Type B pancreatic cell (in vitro differentiated cells): ENCODE results near the gene FREY1. TPM values are rescaled to one million over a fixed set of nuclear protein-coding genes. Genes with fewer than 3 reads are reported as not detected.
A peak's percentile ranks its signal among the peaks of the same experiment; 100 is the strongest.

Experiments used
- DNase-seq: peaks from one replicate; pipeline ENCODE4 v3.0.0; 2021; ENCODE audit warnings: mixed read lengths; ENCODE audit not compliant: unreplicated experiment; ENCODE audit errors: extremely low spot score
- H3K27ac Mint-ChIP-seq: 2 replicates; pipeline ENCODE4 v1.8.0; 2021; ENCODE audit warnings: mild to moderate bottlenecking, mixed read lengths
- H3K27me3 Mint-ChIP-seq: 2 replicates; pipeline ENCODE4 v1.8.0; 2021; ENCODE audit warnings: mixed read lengths
- H3K36me3 Mint-ChIP-seq: 2 replicates; pipeline ENCODE4 v1.8.0; 2021; ENCODE audit warnings: mixed read lengths
- H3K4me1 Mint-ChIP-seq: one replicate; pipeline ENCODE4 v1.8.0; 2021; ENCODE audit warnings: mixed read lengths; ENCODE audit not compliant: unreplicated experiment
- H3K4me3 Mint-ChIP-seq: 2 replicates; pipeline ENCODE4 v1.8.0; 2021; ENCODE audit warnings: mild to moderate bottlenecking, mixed read lengths
- H3K9me3 Mint-ChIP-seq: 2 replicates; pipeline ENCODE4 v1.8.0; 2021; ENCODE audit warnings: mixed read lengths
- CTCF ChIP-seq: fragments of 200-600 bp; sonication (generic); conservative IDR thresholded peaks from 2 replicates; pipeline ENCODE4 v1.5.0; 2021; ENCODE audit warnings: antibody characterized with exemption, mild to moderate bottlenecking
- total RNA-seq: library from RNA; stranded (reverse); gene quantifications from 2 replicates; pipeline ENCODE4 v1.2.1, GENCODE V29; 2021; ENCODE audit warnings: low replicate concordance

The FREY1 gene
- total RNA-seq, 1 donor from 2014 or later, result 1.4 TPM

- Mint-ChIP-seq H3K9me3 (no peaks in the 10 kb centered on the region), H3K4me3 (no peak overlapping the region), H3K27me3 (peaks cover 21% of the 10 kb centered on the region), H3K27ac (peak overlapping the region; percentile 68), H3K4me1 (peaks cover 12% of the 10 kb centered on the region), H3K36me3 (peaks cover 7% of the 10 kb centered on the region)
- DNase-seq, result no peak
- no peak for TF ChIP-seq CTCF
These were observed 20.8 kb upstream of the FREY1 start for GRCh38 chr11:45927684-45928413.

GRCh38 chr11:45927332-45927683 is 20.2 kb upstream of the FREY1 start:
- Mint-ChIP-seq H3K27ac (peak overlapping the region; percentile 61), H3K4me1 (peaks cover 12% of the 10 kb centered on the region), H3K36me3 (peaks cover 7% of the 10 kb centered on the region), H3K27me3 (peaks cover 21% of the 10 kb centered on the region), H3K9me3 (no peaks in the 10 kb centered on the region), H3K4me3 (no peak overlapping the region)
- TF ChIP-seq CTCF, result no peak
- no peak for DNase-seq

- DNase-seq, result peak; percentile 68
- Mint-ChIP-seq H3K27me3 (peaks cover 22% of the 10 kb centered on the region), H3K4me3 (no peak overlapping the region), H3K36me3 (peaks cover 7% of the 10 kb centered on the region), H3K4me1 (peaks cover 12% of the 10 kb centered on the region), H3K27ac (peak overlapping the region; percentile 58), H3K9me3 (no peaks in the 10 kb centered on the region)
- TF ChIP-seq CTCF, result no peak
These were observed 19.7 kb upstream of the FREY1 start for GRCh38 chr11:45926536-45927331.

GRCh38 chr11:45926001-45926401 is 18.9 kb upstream of the FREY1 start:
- H3K27me3 Mint-ChIP-seq, result peaks cover 28% of the 10 kb centered on the region

GRCh38 chr11:45925550-45925949 is 18.5 kb upstream of the FREY1 start:
- Mint-ChIP-seq H3K4me3 (no peak overlapping the region), H3K9me3 (no peaks in the 10 kb centered on the region), H3K27ac (peak overlapping the region; percentile 58), H3K36me3 (peaks cover 4% of the 10 kb centered on the region), H3K27me3 (peaks cover 33% of the 10 kb centered on the region), H3K4me1 (peaks cover 17% of the 10 kb centered on the region)
- DNase-seq, result no peak
- no peak for TF ChIP-seq CTCF

More at GRCh38 chr11:45926001-45926401, 18.9 kb upstream of the FREY1 start:
- Mint-ChIP-seq H3K36me3 (peaks cover 4% of the 10 kb centered on the region), H3K4me1 (peaks cover 17% of the 10 kb centered on the region), H3K4me3 (peak overlapping the region; percentile 20), H3K9me3 (no peaks in the 10 kb centered on the region), H3K27ac (peak overlapping the region; percentile 58)
- no peak for TF ChIP-seq CTCF
- peak; percentile 68 for DNase-seq
